ENCODE results near the gene POTEM.
"Not testable (repeated sequence)": the region's sequence is repeated elsewhere in the genome, so short reads cannot be mapped to it uniquely, and the experiment has no call there.

POTEM gene

DNA sequence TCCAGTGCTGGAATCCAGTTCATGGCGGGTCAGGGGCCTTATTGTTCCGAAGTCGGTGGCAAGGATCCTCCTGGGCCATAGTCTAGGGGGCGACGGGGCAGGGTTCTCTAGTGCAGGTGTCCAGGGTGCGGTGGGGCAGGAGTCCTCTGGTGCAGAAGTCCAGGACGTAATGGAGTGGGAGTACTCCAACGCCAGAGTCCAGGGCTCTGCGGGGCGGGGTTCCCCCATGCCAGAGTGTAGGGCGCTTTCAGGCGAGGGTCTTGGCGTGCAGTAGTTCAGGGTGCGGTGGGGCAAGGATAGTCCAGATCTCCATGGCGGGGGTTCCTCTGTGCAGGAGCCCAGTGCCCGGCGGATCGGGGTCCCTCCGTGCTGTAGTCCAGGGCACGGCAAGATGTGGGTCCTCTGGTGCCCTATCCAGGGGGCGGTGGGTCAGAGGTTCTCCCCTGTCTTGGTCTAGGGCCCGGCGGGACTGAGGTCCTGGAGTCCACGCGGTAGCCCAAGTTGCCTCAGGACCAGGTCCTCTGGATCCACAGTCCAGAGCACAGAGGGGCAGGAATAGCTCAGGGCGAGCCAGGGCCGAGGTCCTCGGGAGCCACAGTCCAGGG, 70.9 kb downstream of the POTEM start:
- not testable (repeated sequence) for DNase-seq (ENCODE audit: low spot score)

- not testable (repeated sequence) for DNase-seq (ENCODE audit: low spot score)
Observed at GRCh38 chr14:19038785-19039184, 71.6 kb downstream of the POTEM start.

DNA sequence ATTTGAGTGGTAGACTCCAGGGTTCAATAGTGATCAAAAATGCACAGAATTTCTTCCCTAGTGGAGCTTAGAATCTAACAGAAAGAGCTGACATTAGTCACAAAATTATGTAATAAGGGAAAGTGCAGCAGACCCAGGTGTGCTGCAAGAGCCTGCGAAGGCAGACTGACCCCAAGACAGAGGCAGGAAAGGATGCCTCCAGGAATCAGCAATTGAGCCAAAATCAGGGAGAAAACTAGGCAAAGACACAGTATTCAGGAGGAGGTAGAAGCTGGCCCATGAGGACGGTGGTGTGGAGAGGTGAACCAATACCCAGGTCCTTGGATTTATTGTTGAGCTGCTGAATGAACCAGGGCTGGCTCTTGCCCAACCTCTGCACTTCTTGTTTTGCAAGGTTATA, 76.2 kb downstream of the POTEM start:
- not testable (repeated sequence) for DNase-seq (ENCODE audit: low spot score)
